Measurements from ENCODE around the gene TRMT61A.

The TRMT61A gene

GRCh38 chr14:103528587-103529382, at the start of gene TRMT61A:
Gene TRMT61A, plus strand, starts transcription at chr14:103529196. Its CDS starts 783 bp downstream, at chr14:103529979.
- DNase-seq (ENCODE audit: low read depth) = peak; percentile 88

GRCh38 chr14:103480595-103480994, 48.4 kb upstream of the TRMT61A start:
- DNase-seq (ENCODE audit: low read depth) = no peak

GRCh38 chr14:103483600-103483999, 45.4 kb upstream of the TRMT61A start:
- peak; percentile 44 for DNase-seq (ENCODE audit: low read depth)

- no peak for DNase-seq (ENCODE audit: low read depth)
Measured at GRCh38 chr14:103485504-103485903, 43.5 kb upstream of the TRMT61A start.

GRCh38 chr14:103488071-103488470, 40.9 kb upstream of the TRMT61A start:
- DNase-seq (ENCODE audit: low read depth) = no peak

GRCh38 chr14:103488960-103489359, 40.0 kb upstream of the TRMT61A start:
- DNase-seq (ENCODE audit: low read depth) = no peak

GRCh38 chr14:103489621-103490020, 39.4 kb upstream of the TRMT61A start:
- no peak for DNase-seq (ENCODE audit: low read depth)

- DNase-seq (ENCODE audit: low read depth) = no peak
Measured at GRCh38 chr14:103491691-103492090, 37.3 kb upstream of the TRMT61A start.

- DNase-seq (ENCODE audit: low read depth) = no peak
Measured at GRCh38 chr14:103492156-103492925, 36.7 kb upstream of the TRMT61A start.

- DNase-seq (ENCODE audit: low read depth) = no peak
Measured at GRCh38 chr14:103495854-103496253, 33.1 kb upstream of the TRMT61A start.

- DNase-seq (ENCODE audit: low read depth) = no peak
Measured at GRCh38 chr14:103496776-103497175, 32.2 kb upstream of the TRMT61A start.

GRCh38 chr14:103499709-103500108, 29.3 kb upstream of the TRMT61A start:
- DNase-seq (ENCODE audit: low read depth) = no peak

GRCh38 chr14:103500148-103500990, 28.6 kb upstream of the TRMT61A start:
- DNase-seq (ENCODE audit: low read depth) = peak; percentile 81

GRCh38 chr14:103501041-103501870, 27.7 kb upstream of the TRMT61A start:
- no peak for DNase-seq (ENCODE audit: low read depth)

- no peak for DNase-seq (ENCODE audit: low read depth)
Measured at GRCh38 chr14:103501921-103502669, 26.9 kb upstream of the TRMT61A start.

- DNase-seq (ENCODE audit: low read depth) = no peak
Measured at GRCh38 chr14:103502877-103503276, 26.1 kb upstream of the TRMT61A start.

GRCh38 chr14:103503296-103503695, 25.7 kb upstream of the TRMT61A start:
- DNase-seq (ENCODE audit: low read depth) = no peak

- no peak for DNase-seq (ENCODE audit: low read depth)
Measured at GRCh38 chr14:103504991-103505565, 23.9 kb upstream of the TRMT61A start.

GRCh38 chr14:103507751-103508150, 21.2 kb upstream of the TRMT61A start:
- no peak for DNase-seq (ENCODE audit: low read depth)
